C4-2B (cell line): Measurements from ENCODE around the gene BLM.

Experiments
- H3K27ac ChIP-seq: fragments of 450-650 bp; 2 replicates; pipeline ENCODE4 v1.5.1; 2017
- CTCF ChIP-seq: fragments of 450-650 bp; conservative IDR thresholded peaks from 2 replicates; pipeline ENCODE4 v1.5.1; 2017; ENCODE audit warnings: mild to moderate bottlenecking
- ZFX ChIP-seq: fragments of 450-650 bp; IDR thresholded peaks from 2 replicates; pipeline ENCODE4 v1.6.1; 2017

Gene BLM

GRCh38 chr15:90710436-90711027 lies 6.6 kb upstream of the BLM start:
- H3K27ac ChIP-seq = no peak overlapping the region

GRCh38 chr15:90711418-90711824 lies 5.7 kb upstream of the BLM start:
- no peak overlapping the region for H3K27ac ChIP-seq
- TF ChIP-seq CTCF (no peak), ZFX (no peak)

More at GRCh38 chr15:90710436-90711027, 6.6 kb upstream of the BLM start:
- TF ChIP-seq CTCF (no peak), ZFX (no peak)

- TF ChIP-seq CTCF = no peak
- no peak for TF ChIP-seq ZFX
- H3K27ac ChIP-seq = no peak overlapping the region
Observed at GRCh38 chr15:90711842-90712241, 5.3 kb upstream of the BLM start.

- no peak for TF ChIP-seq ZFX
- no peak for TF ChIP-seq CTCF
- H3K27ac ChIP-seq = no peak overlapping the region
Observed at GRCh38 chr15:90713081-90713480, 4.1 kb upstream of the BLM start.

GRCh38 chr15:90716317-90716975 lies 700 bp upstream of the BLM start:
- no peak for TF ChIP-seq CTCF
- no peak for TF ChIP-seq ZFX
- H3K27ac ChIP-seq = peak overlapping the region; percentile 85

- TF ChIP-seq CTCF (no peak), ZFX (no peak)
- H3K27ac ChIP-seq = peak overlapping the region; percentile 85; the same call in 1 of the 2 replicates
Observed at GRCh38 chr15:90718232-90718631, 1.1 kb downstream of the BLM start.

GRCh38 chr15:90720131-90720530 lies 3.0 kb downstream of the BLM start:
- H3K27ac ChIP-seq = no peak overlapping the region
- TF ChIP-seq ZFX (no peak), CTCF (no peak)
